IPS-NIHi7 (cell line): ENCODE data around the gene IQGAP3.
"Not testable (repeated sequence)": the region's sequence is repeated elsewhere in the genome, so short reads cannot be mapped to it uniquely, and the experiment has no call there.

Source experiments
- DNase-seq: peaks from one replicate; pipeline ENCODE4 v3.0.0; 2012; ENCODE audit warnings: mixed read lengths; ENCODE audit errors: extremely low spot score

Gene IQGAP3

GRCh38 chr1:156571261-156571852 lies 1.0 kb downstream of the IQGAP3 start:
- DNase-seq, result no peak

- DNase-seq, result no peak
Observed at GRCh38 chr1:156566436-156566835, 5.9 kb downstream of the IQGAP3 start.

- DNase-seq, result no peak
Observed at GRCh38 chr1:156565519-156565918, 6.8 kb downstream of the IQGAP3 start.

GRCh38 chr1:156560585-156561163 lies 11.7 kb downstream of the IQGAP3 start:
- DNase-seq, result no peak

- no peak for DNase-seq
Observed at GRCh38 chr1:156559797-156560385, 12.5 kb downstream of the IQGAP3 start.

GRCh38 chr1:156559086-156559796 lies 13.1 kb downstream of the IQGAP3 start:
- DNase-seq, result no peak

- DNase-seq, result no peak
Observed at GRCh38 chr1:156556354-156556753, 16.0 kb downstream of the IQGAP3 start.

- no peak for DNase-seq
Observed at GRCh38 chr1:156555715-156556114, 16.6 kb downstream of the IQGAP3 start.

GRCh38 chr1:156554971-156555370 lies 17.4 kb downstream of the IQGAP3 start:
- no peak for DNase-seq

- no peak for DNase-seq
Observed at GRCh38 chr1:156553860-156554485, 18.4 kb downstream of the IQGAP3 start.

- DNase-seq, result not testable (repeated sequence)
Observed at GRCh38 chr1:156552937-156553336, 19.4 kb downstream of the IQGAP3 start.

- DNase-seq, result no peak
Observed at GRCh38 chr1:156552518-156552917, 19.8 kb downstream of the IQGAP3 start.

- no peak for DNase-seq
Observed at GRCh38 chr1:156551869-156552268, 20.5 kb downstream of the IQGAP3 start.

- no peak for DNase-seq
Observed at GRCh38 chr1:156551066-156551643, 21.2 kb downstream of the IQGAP3 start.

GRCh38 chr1:156550346-156550745 lies 22.0 kb downstream of the IQGAP3 start:
- no peak for DNase-seq

- DNase-seq, result no peak
Observed at GRCh38 chr1:156549831-156550230, 22.5 kb downstream of the IQGAP3 start.

GRCh38 chr1:156549390-156549789 lies 23.0 kb downstream of the IQGAP3 start:
- DNase-seq, result no peak

GRCh38 chr1:156547982-156548381 lies 24.4 kb downstream of the IQGAP3 start:
- DNase-seq, result no peak

GRCh38 chr1:156547434-156547833 lies 24.9 kb downstream of the IQGAP3 start:
- no peak for DNase-seq

GRCh38 chr1:156546267-156546666 lies 26.1 kb downstream of the IQGAP3 start:
- no peak for DNase-seq

GRCh38 chr1:156544592-156545102 lies 27.7 kb downstream of the IQGAP3 start:
- DNase-seq, result no peak

GRCh38 chr1:156543066-156543465 lies 29.3 kb downstream of the IQGAP3 start:
- no peak for DNase-seq
